GM19023 (cell line): ENCODE measurements around the gene SCCPDH.
A peak's percentile ranks its signal among the peaks of the same experiment; 100 is the strongest.

ENCODE experiments used
- ATAC-seq: cut with Tn5 transposase; IDR thresholded peaks from one replicate; pipeline ENCODE4 v1.9.1; 2021; ENCODE audit warnings: mild to moderate bottlenecking, moderate library complexity; ENCODE audit not compliant: unreplicated experiment

The SCCPDH gene

GRCh38 chr1:246748006-246748405, 23.8 kb downstream of the SCCPDH start:
- no peak for ATAC-seq

DNA sequence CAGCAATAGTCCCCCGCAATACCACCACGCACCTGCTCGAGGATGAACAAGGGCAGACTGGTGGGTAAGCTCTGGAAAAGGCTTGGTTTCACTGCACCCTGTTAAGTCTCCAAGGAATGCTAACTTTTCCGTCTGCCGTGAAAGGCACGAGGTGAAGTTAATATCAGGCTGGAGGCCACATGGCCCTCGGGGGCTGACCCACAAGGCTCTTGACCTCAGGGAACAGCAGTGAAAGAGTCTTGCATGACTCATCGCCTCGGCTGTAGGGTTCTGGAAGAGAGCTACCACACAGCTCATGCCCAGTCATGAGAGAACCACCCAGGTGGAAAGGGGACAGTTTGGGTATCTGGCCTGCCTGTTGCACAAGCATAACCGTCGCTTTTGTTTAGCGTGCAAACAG, 24.7 kb downstream of the SCCPDH start:
- no peak for ATAC-seq

DNA sequence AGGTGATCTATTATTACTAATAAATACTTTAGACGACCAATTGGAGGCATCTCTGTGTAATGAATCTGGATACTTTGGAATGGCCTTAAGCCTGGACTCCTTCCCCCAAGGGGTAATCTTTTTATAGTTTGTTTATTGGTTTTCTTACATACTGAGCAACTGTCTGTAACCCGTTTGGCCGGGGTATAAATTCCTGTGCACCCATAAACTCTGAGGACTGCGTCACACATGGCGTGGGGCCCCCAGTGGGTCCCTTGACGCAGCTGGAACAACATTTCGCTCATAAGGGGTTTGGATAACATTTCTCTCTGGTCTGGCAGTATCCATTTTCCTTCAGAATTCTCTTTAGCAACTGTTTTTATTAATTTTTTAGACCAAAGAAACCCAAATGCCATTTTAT, 26.5 kb downstream of the SCCPDH start:
- no peak for ATAC-seq

- peak; percentile 94 for ATAC-seq
Observed at GRCh38 chr1:246753670-246754535, 29.7 kb downstream of the SCCPDH start.

GRCh38 chr1:246755419-246755818, 31.2 kb downstream of the SCCPDH start:
- no peak for ATAC-seq

GRCh38 chr1:246760422-246761347, 36.5 kb downstream of the SCCPDH start:
- no peak for ATAC-seq

DNA sequence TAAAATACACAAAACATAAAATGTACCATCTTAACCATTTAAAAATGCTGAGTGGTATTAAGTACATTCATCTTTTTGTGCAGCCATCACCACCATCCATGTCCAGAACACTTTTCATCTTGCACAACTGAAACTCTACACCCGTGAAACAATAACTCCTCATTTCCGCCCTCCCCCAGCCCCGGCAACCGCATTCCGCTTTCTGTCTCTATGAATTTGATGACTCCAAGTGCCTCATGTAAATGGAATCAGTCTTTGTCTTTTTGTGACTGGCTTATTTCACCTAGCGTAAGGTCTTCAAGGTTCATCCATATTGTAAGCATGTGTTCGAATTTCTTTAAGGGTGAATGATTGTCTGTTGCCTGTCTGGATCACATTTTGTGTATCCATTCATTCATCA, 37.2 kb downstream of the SCCPDH start:
- ATAC-seq, result no peak

DNA sequence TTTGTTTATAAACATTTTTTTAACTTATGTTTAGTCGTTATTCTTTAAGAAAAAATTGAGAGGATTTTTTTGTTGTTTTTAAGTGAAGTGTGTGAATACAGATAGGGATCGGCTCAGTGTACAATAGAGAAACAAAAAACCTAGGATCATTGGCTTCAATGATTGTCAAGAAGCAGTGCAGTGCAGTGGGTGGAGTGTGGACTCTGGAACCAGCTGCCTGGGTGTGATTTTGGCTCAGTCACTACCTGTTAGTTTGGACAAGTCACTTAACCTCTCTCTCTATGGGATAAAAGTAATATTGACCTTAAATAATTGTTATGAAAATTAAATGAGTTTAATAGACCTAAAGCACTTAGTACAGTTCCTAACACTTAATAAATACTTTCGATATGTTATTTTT, 41.3 kb downstream of the SCCPDH start:
- no peak for ATAC-seq

GRCh38 chr1:246768403-246769020, 44.3 kb downstream of the SCCPDH start:
- ATAC-seq, result no peak

DNA sequence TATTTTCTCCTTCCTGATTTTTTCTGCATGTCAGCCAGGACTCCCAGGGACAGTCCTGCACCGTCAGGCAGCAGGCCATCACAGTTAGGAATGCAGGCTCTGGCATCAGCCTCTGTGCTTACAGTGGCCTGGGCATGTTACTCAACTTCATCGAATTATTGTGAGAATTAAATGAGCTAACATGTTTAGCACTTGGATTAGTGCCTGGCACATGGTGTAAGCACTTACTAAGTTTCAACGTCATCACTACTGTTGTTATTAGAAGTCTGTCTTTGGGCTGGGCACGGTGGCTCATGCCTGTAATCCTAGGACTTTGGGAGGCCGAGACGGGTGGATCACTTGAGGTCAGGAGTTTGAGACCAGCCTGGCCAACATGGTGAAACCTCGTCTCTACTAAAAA, 45.1 kb downstream of the SCCPDH start:
- no peak for ATAC-seq

DNA sequence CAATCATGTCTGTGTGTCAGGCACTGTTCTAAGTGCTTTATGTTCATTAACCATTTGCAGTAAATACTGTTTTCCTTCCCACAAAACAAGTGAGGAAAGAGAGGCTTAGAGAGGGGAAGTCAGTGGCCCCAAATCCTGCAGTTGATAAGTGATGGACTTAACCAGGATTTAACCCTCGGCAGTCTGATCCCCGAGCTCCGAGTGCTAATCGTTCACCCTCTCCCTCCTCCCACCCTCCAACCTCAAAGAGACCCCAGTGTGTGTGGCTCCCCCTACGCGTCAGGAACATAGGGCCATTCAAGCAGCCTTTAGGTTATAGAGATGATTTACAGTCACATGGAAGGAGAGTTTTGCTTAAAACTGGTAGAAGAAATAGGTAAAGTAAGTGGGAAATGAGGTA, 47.2 kb downstream of the SCCPDH start:
- no peak for ATAC-seq

GRCh38 chr1:246772686-246773085, 48.5 kb downstream of the SCCPDH start:
- no peak for ATAC-seq

GRCh38 chr1:246773213-246773641, 49.0 kb downstream of the SCCPDH start:
- ATAC-seq, result peak; percentile 98

- no peak for ATAC-seq
Observed at GRCh38 chr1:246775531-246776385, 51.5 kb downstream of the SCCPDH start.

DNA sequence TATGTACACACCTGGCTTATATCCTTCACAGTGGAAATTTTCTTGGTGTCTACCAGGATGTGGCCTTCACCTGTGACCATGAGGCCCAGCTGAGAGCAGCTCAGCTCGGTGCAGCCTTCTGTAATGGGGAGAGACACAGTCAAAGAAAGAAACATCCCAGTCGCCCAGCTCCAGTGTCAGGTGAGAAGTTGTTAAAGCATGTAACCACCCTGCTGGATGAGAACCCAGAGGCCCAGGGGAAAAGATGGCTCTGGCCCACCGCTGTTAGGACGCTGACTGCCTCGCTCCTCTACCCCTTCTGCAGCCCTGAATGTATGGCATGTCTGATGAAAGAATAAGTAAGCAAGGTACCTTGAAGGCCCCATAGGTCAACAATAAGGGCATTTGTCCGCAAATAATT, 52.7 kb downstream of the SCCPDH start:
- no peak for ATAC-seq

DNA sequence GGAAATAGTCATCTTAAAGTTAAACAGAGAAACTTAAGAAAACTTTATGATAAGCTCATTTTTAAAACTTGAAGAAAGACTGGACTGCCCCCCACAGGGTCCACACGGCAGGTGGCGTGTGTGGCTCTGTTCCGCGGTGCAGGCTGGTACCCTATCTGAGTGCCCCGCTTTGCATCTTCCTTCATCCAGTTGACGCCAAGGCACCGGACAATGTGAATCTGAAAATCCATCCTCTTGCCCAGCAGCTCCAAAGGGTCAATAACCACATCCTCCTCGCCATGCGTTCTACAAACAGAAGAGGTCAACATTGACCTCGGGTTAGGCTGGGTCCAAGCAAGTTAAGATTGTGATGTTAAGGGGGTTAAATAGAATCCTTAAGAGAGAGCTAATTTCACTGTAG, 54.5 kb downstream of the SCCPDH start:
- ATAC-seq, result no peak

GRCh38 chr1:246779561-246780175, 55.5 kb downstream of the SCCPDH start:
- no peak for ATAC-seq

GRCh38 chr1:246780264-246780663, 56.1 kb downstream of the SCCPDH start:
- ATAC-seq, result no peak

- ATAC-seq, result no peak
Observed at GRCh38 chr1:246781212-246781611, 57.0 kb downstream of the SCCPDH start.
